Astrocyte (in vitro differentiated cells and primary cell): ENCODE measurements around the gene EXOC3L2. TPM values are rescaled to one million over a fixed set of nuclear protein-coding genes. Genes with fewer than 3 reads are reported as not detected.
A peak's percentile ranks its signal among the peaks of the same experiment; 100 is the strongest.

Experiments
- DNase-seq: peaks from one replicate; pipeline ENCODE4 v3.0.0-alpha.2; 2010; ENCODE audit warnings: low read depth
- FAIRE-seq: peaks from 2 replicates; lab custom pipeline; 2011; peaks lifted over from hg19 to GRCh38; lab: Jason Lieb, UNC
- H2AFZ ChIP-seq: 2 replicates; pipeline ENCODE4 v1.6.0; 2012; ENCODE audit warnings: low read depth, low read length, inconsistent platforms
- H3K27ac ChIP-seq: 2 replicates; pipeline ENCODE4 v1.5.1; 2011; ENCODE audit warnings: low read depth, low read length, inconsistent platforms
- H3K27me3 ChIP-seq: 2 replicates; pipeline ENCODE4 v1.6.0; 2011; ENCODE audit warnings: low read length, inconsistent platforms; ENCODE audit not compliant: insufficient read depth
- H3K36me3 ChIP-seq: 2 replicates; pipeline ENCODE4 v1.5.1; 2011; ENCODE audit warnings: low read length, inconsistent platforms; ENCODE audit not compliant: insufficient read depth
- H3K4me1 ChIP-seq: 2 replicates; pipeline ENCODE4 v1.5.1; 2011; ENCODE audit warnings: low read length, inconsistent platforms; ENCODE audit not compliant: insufficient read depth
- H3K4me2 ChIP-seq: 2 replicates; pipeline ENCODE4 v1.6.0; 2012; ENCODE audit warnings: low read length, inconsistent platforms
- H3K4me3 ChIP-seq: 2 replicates; pipeline ENCODE4 v1.5.1; 2011; ENCODE audit warnings: low read depth, mild to moderate bottlenecking, low read length, inconsistent platforms; ENCODE audit not compliant: insufficient read depth
- H3K79me2 ChIP-seq: 2 replicates; pipeline ENCODE4 v1.6.0; 2012; ENCODE audit warnings: mild to moderate bottlenecking, low read length, inconsistent platforms; ENCODE audit not compliant: insufficient read depth
- H3K9ac ChIP-seq: 2 replicates; pipeline ENCODE4 v1.6.0; 2012; ENCODE audit warnings: mild to moderate bottlenecking, low read length, inconsistent platforms
- H3K9me3 ChIP-seq: 2 replicates; pipeline ENCODE4 v1.5.1; 2012; ENCODE audit warnings: low read depth, mild to moderate bottlenecking, low read length, inconsistent platforms; ENCODE audit not compliant: insufficient read depth
- H4K20me1 ChIP-seq: 2 replicates; pipeline ENCODE4 v1.6.0; 2012; ENCODE audit warnings: low read length, inconsistent platforms; ENCODE audit not compliant: insufficient read depth
- H3K27ac Mint-ChIP-seq: one replicate; pipeline ENCODE4 v1.8.0; 2021; ENCODE audit warnings: mild to moderate bottlenecking, mixed read lengths; ENCODE audit not compliant: unreplicated experiment
- H3K27me3 Mint-ChIP-seq: one replicate; pipeline ENCODE4 v1.8.0; 2021; ENCODE audit warnings: low read depth, mixed read lengths; ENCODE audit not compliant: unreplicated experiment
- H3K36me3 Mint-ChIP-seq: one replicate; pipeline ENCODE4 v1.8.0; 2021; ENCODE audit warnings: low read depth, mixed read lengths; ENCODE audit not compliant: unreplicated experiment
- H3K4me1 Mint-ChIP-seq: one replicate; pipeline ENCODE4 v1.8.0; 2021; ENCODE audit warnings: low read depth, mixed read lengths; ENCODE audit not compliant: unreplicated experiment
- H3K4me3 Mint-ChIP-seq: one replicate; pipeline ENCODE4 v1.8.0; 2021; ENCODE audit warnings: mild to moderate bottlenecking, moderate library complexity, mixed read lengths; ENCODE audit not compliant: unreplicated experiment
- H3K9me3 Mint-ChIP-seq: one replicate; pipeline ENCODE4 v1.8.0; 2021; ENCODE audit warnings: mild to moderate bottlenecking, mixed read lengths; ENCODE audit not compliant: unreplicated experiment
- CTCF ChIP-seq: IDR thresholded peaks from 2 replicates; pipeline ENCODE4 v1.5.1; 2011; ENCODE audit warnings: low read depth, mild to moderate bottlenecking, inconsistent platforms, low read length, moderate library complexity; ENCODE audit not compliant: insufficient read depth
- EZH2 ChIP-seq: IDR thresholded peaks from 2 replicates; pipeline ENCODE4 v1.6.1; 2012; ENCODE audit warnings: mild to moderate bottlenecking, low read length, inconsistent platforms; ENCODE audit not compliant: insufficient read depth
- total RNA-seq: library from RNA; stranded (reverse); gene quantifications from 2 replicates; pipeline ENCODE4 v1.2.1, GENCODE V29; 2021

Gene EXOC3L2
- total RNA-seq, 1 donor from 2014 or later, result 0.61 TPM

DNA sequence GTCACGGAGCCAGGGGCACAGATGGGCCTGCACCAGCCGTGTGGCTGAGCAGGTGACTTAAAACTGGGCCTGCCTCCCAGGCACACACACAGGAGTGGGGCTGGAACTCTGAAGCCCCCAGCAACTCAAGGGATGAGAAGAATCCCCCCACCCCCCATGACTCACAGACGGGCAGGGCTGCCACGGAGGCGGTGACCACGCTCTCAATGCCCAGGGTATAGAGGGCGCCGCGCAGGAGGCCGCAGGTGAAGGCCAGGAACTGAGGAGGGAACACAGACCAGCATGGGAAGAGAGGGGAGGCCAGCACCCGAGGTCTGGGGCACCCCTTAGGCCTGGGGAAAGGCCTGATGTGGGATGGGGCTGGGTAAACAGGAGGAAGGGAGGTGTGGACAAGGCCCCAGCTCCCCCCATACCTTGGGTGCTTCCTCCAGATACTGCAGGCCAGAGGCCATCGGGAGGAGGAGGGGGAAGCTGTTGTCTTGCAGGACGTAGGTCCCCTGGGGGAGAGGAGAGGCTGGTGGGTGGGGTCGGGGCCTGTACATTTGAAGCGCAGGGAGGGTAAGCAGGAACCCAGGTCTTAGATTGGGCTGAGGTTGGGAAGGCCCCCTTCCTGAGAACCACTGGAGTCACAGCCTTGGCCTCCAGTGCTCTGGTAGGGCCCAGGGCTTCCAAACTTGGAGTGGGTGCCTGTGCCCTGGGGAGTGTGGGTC is 81.3 kb downstream of the EXOC3L2 start:
- peaks cover 2% of the 10 kb centered on the region for H3K27me3 ChIP-seq
- H3K4me3 ChIP-seq, result no peak overlapping the region
- H3K9me3 ChIP-seq, result no peaks in the 10 kb centered on the region
- TF ChIP-seq CTCF, result no peak
- TF ChIP-seq EZH2, result no peak
- Mint-ChIP-seq H3K4me3 (no peak overlapping the region), H3K36me3 (no peaks in the 10 kb centered on the region), H3K27ac (no peak overlapping the region), H3K9me3 (no peaks in the 10 kb centered on the region), H3K4me1 (no peaks in the 10 kb centered on the region), H3K27me3 (peaks cover 10% of the 10 kb centered on the region)
- peaks cover 7% of the 10 kb centered on the region for H3K4me1 ChIP-seq
- no peak overlapping the region for H3K27ac ChIP-seq
- no peaks in the 10 kb centered on the region for H3K36me3 ChIP-seq
- no peak overlapping the region for H2AFZ ChIP-seq
- FAIRE-seq (no peak), DNase-seq (no peak)
- H3K79me2 ChIP-seq, result no peaks in the 10 kb centered on the region
- no peak overlapping the region for H3K9ac ChIP-seq
- H4K20me1 ChIP-seq, result peaks cover 4% of the 10 kb centered on the region
- H3K4me2 ChIP-seq, result peak overlapping the region; percentile 22

DNA sequence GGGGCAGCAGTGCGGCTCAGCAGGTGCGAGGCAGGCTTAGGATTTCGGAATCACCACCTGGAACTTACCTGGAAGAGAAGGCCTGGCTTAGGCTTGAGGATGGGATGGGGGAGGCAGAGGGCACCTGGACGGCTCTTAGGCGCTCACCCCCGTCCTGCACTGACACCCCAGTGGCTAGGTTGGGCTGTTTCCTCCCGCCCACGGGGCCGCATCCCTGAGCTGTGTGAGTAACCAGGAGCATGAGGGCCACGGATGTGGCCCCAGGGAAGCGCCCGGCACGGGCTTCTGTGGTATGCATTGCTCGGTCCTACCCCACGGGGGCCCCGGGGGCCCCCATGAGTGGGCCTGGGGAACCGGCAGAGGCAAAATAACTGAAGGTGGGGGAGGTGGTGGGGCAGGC is 82.1 kb downstream of the EXOC3L2 start:
- H3K36me3 ChIP-seq, result no peaks in the 10 kb centered on the region
- FAIRE-seq (no peak), DNase-seq (no peak)
- TF ChIP-seq CTCF (no peak), EZH2 (no peak)
- no peak overlapping the region for H3K4me2 ChIP-seq
- no peak overlapping the region for H2AFZ ChIP-seq
- peaks cover 7% of the 10 kb centered on the region for H3K4me1 ChIP-seq
- H3K79me2 ChIP-seq, result no peaks in the 10 kb centered on the region
- H3K9me3 Mint-ChIP-seq, result no peaks in the 10 kb centered on the region
- H3K27ac ChIP-seq, result no peak overlapping the region
- peaks cover 2% of the 10 kb centered on the region for H3K27me3 ChIP-seq
- no peak overlapping the region for H3K27ac Mint-ChIP-seq
- no peak overlapping the region for H3K4me3 ChIP-seq
- no peak overlapping the region for H3K4me3 Mint-ChIP-seq
- H3K36me3 Mint-ChIP-seq, result no peaks in the 10 kb centered on the region
- H3K4me1 Mint-ChIP-seq, result no peaks in the 10 kb centered on the region
- no peaks in the 10 kb centered on the region for H3K9me3 ChIP-seq
- H3K27me3 Mint-ChIP-seq, result peaks cover 10% of the 10 kb centered on the region
- no peak overlapping the region for H3K9ac ChIP-seq
- peaks cover 4% of the 10 kb centered on the region for H4K20me1 ChIP-seq

GRCh38 chr19:45162608-45163143 is 82.5 kb downstream of the EXOC3L2 start:
- DNase-seq (no peak), FAIRE-seq (no peak)
- Histone ChIP-seq H2AFZ (no peak overlapping the region), H3K4me3 (no peak overlapping the region), H3K9me3 (no peaks in the 10 kb centered on the region), H4K20me1 (peaks cover 4% of the 10 kb centered on the region), H3K36me3 (no peaks in the 10 kb centered on the region), H3K4me2 (no peak overlapping the region), H3K27ac (no peak overlapping the region), H3K9ac (no peak overlapping the region), H3K79me2 (no peaks in the 10 kb centered on the region), H3K27me3 (peaks cover 2% of the 10 kb centered on the region), H3K4me1 (peaks cover 7% of the 10 kb centered on the region)
- Mint-ChIP-seq H3K4me1 (no peaks in the 10 kb centered on the region), H3K9me3 (no peaks in the 10 kb centered on the region), H3K27me3 (peaks cover 15% of the 10 kb centered on the region), H3K27ac (no peak overlapping the region), H3K36me3 (peaks cover 3% of the 10 kb centered on the region), H3K4me3 (no peak overlapping the region)
- TF ChIP-seq EZH2 (no peak), CTCF (no peak)
